ENCODE data around the gene LIPF.
"Not testable (repeated sequence)": the region's sequence is repeated elsewhere in the genome, so short reads cannot be mapped to it uniquely, and the experiment has no call there.

The LIPF gene

DNA sequence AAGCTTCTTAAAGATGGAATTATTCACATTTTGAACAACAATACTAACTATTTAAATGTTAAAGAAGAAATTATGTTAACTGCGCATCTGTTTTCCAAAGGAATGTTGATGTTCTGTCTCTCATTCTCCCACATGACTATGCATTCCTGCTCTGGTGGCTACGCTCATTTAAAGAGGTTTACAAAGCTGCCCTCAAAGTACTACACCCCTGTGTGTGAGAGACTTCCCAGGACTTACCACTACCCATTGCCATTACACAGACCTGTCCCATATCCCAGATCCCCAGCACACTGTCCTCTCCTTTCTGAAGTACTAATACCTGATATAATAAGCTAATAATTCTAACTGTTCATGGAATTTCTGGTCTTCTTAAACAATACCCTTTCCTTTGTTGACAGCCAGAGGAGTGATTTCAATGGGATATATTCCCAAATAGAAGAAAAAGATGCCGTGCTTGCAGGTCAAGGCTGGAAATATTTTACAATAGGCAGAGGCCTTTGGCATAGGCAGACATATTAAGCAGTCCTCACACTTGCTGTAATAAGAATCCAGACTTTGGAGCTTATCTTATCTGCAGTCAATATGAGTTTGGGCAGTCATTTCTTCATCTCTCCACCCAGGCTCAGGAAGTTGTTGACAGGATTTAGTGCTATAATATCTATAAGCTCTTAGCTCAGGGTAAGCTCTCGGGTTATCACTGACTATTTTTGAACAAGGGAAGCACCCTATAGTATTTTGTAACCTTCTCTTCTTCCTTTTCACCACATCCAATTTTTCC, 12.2 kb downstream of the LIPF start:
- DNase-seq (ENCODE audit: low spot score), result no peak

DNA sequence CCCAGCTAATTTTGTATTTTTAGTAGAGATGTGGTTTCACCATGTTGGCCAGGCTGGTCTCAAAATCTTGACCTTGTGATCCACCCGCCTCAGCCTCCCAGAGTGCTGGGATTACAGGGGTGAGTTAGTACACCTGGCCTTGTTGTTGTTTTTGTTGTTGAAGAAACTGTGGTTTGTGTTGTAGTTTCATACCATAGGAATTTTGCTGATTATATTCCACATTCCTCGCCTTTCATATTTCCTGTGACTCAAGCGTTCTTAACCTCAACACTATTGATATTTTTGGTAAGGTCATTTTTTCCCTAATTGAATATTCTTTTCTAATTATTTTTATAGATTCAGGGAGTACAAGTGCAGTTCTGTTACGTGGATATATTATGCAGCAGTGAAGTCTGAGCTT, 16.7 kb downstream of the LIPF start:
- DNase-seq (ENCODE audit: low spot score), result no peak

DNA sequence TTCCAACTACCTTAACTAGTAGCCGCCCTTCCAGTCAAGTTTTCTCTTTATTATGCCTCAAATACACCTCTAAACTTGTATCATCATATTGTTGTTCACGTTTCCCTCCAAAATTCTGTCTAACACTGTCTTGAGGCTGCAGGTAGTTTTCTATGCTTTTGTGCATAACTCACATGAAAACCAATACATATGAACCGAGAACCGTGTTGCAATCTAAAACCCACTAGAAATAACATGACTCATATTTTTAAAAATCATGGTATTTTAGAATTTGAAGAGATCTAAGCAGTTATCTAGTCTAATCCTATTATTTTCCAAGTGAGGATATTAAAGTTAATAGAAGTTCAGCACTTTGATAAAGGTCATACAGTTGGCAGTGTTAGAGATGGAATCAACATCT, 18.2 kb downstream of the LIPF start:
- no peak for DNase-seq (ENCODE audit: low spot score)

DNA sequence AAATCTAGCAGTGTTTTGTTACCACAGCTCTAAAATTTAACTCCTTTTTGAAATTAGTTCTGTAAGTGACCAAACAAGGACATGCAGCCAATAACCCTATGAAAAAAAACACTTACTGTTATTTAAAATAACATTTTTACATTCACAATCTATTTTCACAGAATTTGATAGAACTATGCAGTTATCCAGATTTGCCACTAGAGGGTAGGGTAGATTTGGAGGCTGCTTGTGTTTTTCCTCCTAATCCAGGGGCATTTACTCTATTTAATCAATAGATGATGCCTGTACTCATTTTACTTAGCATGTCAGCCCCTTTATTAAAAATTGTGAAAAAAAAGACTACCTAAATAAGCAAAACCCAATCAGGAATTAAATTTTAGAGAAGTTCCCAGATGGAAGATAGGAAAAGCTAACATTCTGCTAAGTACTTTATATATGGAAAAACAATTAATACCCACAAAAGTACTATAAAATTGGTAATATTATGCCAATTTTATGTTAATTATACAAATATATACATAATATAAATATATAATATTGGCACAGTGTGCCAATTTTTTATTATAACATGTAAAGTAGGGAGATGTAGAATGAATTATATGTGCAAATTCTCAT, 23.7 kb downstream of the LIPF start:
- DNase-seq (ENCODE audit: low spot score), result no peak

DNA sequence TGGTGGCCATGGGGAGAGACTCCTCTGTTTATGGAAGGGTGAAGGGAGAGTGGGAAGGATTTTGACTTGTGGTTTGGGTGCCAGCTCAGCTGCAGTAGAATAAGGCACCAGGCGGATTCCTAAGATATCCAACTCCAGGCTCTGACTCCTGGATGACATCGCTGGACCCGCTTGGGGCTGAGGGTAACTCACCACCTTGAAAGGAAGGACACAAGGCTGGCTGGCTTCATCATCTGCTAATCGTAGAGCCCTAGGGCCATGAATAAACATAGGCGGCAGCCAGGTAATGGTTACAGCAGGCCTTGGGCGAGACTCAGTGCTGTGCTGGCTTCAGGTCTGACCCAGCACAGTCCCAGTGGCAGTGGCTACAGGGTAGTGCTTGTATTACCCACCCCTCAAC, 25.1 kb downstream of the LIPF start:
- no peak for DNase-seq (ENCODE audit: low spot score)

DNA sequence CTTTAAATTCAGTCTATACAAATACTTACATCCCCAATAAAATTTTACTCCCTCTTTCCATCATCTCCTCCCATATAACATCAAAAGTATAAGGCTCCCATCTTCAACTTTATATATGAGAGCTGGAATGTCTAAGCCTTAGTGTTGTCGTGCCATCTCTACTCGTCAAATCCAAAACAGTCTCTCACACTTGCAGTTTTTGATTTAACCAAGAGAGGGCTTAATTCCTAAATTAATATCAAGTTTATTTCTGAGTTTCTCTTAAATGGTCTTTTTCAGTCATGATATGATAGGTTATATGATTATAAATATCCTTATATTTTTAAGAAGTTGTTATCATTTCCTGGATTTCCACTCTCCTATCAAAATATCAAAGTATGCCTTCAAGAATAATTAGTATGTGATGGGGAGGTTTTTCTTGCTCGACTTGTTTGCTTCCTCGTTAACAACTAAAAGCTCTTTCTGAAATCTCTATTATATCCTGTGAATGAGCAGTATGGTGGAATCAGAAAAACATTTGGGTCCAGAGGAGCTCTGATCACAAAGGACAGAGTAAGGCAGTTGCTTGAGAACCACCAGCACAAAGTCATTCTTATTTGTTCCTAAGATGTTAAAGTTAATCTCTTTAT, 29.3 kb downstream of the LIPF start:
- DNase-seq (ENCODE audit: low spot score), result no peak

DNA sequence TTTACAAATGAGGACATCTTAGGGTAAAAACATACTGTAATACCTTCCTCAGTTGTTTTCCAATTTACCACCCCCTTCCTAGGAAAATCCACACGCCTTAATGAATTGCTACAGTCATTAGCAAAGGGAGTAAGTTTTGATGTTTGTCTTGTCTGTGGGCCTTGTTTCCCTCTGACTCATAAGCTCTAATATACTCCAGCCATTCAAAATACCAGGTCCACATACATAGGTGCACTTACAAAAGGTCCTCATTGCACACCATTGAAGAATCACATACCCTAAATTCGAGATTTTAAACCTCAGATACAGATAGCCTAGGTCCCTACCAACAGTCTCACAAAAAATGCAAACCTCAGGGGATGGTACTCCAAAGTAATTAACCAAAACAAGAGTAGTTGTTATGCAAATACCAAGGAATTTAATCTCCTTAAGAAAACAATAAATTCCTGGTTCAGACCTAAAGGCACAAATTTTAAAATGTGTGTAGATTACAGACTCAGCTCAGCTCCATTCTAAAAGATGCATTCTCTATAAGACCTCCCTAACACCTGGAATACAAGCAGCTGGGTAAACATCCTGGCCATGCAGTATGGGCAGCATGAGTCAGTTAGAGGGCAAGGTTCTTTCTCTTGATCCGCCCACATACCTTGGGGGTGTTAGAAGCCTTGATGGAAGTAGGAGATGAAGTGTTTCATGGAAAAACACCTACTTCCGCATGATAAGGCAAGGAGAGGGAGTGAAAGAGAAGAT, 38.8 kb downstream of the LIPF start:
- no peak for DNase-seq (ENCODE audit: low spot score)

DNA sequence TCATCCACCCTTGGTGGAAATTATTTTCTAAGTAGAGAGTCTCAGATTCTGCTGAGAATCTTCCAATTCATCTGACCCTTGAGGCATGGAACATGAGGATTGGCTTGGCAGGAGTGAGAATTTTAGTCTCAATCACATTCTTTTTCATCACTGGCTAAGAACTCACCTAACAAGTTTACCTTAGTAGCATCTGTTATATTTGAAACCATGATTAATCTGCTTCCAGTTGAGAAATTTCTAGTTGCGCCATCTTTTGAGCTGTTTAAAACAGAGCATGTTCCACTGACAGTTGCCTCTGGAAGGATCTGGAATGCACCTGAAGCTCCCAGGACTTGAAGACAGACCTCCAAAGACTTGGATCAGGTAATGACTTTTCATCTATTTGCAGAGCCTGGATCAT, 41.7 kb downstream of the LIPF start, which contains the start of gene LIPK:
TSS of gene LIPK (plus strand) at position 292 of the 400 bp plus-strand sequence. CDS start 18,295 bp downstream, outside the sequence.
- DNase-seq (ENCODE audit: low spot score), result no peak

DNA sequence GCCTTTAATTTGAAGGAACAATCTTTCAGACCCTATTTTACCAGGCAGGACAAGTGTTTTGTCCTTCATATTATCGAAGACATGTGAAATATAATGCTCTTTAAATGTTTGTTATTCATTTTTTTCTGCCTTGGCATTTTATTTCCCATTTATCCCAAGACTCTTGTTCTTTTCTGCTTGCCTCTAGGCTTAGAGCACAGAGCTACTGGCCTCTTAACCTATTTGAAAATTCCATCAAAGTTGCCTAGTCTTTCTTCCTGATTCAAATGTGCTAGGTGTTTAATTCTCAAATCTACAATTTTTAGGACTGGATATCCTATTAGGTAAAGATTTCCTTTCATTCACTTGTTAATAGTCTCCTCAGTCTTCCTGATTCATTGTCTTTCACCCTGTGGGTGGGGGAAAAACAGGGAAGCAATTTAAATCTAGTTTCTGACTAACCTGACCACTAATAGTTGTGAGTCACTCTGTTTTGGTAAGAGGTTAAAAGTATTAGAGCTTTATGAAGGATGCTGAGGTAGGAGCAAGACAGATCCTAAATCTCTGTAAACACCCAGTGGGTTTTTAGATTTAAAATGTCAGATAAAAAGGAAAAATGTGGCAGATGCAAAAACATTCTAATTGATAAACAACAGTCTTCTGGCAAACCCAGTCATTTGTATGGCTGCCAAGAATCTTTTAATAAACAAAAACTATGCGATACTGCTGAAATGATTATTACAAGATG, 43.4 kb downstream of the LIPF start:
- DNase-seq (ENCODE audit: low spot score), result no peak

DNA sequence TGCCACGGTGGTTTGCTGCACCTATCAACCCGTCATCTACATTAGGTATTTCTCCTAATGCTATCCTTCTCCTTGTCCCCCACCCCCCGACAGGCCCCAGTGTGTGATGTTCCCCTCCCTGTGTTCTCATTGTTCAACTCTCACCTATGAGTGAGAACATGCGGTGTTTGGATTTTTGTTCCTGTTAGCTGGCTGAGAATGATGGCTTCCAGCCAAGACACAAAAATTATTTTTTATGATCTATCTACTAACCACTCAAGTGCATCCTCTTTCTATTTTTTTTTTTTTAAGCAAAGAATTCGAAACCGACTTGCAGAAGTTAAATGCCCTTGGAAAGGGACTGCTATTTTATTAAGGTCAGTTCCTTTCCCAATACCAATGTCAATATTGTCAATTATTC, 45.1 kb downstream of the LIPF start:
- not testable (repeated sequence) for DNase-seq (ENCODE audit: low spot score)

DNA sequence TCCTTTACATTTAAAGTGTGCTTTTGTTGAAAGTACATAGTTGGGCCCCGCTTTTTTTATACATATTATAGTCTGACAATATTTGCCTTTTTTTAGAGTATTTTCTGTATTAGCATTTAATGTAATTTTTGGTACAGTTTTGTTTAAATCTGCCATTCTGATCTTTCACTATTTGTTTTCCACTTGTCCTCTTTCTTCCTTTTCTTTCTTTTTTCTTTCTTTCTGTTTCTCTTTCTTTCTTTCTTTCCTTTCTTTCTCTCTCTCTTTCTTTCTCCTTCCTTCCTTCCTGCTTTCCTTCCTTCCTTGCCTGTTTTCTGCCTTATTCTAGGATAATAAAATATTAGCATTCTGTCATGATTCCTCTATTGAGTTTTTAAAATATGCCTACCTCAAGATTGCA, 51.3 kb downstream of the LIPF start:
- no peak for DNase-seq (ENCODE audit: low spot score)

DNA sequence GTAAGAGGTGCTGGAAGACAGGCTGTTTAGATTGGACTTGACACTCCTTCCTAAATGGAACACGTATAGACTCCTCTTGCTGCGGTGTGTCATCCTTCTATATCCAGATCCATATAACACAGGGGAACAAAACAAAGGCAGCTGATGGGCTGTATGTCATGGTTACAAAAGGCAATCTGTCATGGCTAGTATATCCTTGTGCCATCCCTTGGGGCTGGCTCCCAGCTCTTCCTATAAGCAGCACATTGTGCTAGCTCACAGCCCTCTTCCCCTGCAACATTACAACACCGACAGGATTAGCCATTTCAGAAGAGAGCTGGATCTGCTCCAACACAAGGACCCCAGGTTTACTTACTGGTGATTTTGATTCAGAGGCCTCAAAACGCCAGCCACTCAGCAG, 57.1 kb downstream of the LIPF start:
- no peak for DNase-seq (ENCODE audit: low spot score)

DNA sequence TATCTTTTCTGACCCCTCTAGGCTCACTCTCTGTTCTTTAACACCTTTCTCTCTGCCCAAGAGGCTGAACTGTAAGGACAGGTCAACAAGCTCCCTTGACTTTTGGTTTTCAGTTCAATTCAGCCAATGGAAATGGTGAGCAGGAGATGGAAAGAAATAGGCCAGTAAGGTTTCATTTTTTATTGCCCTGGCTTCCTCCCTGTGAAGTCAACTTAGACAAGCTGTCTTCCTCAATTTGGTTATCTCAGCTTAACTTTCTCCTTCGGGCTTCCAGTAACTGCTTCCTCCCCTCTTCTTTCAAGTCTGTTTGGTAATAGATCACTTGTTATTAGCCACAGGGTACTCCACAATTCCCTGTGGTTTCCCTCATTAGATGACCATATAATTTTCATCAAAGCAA, 61.6 kb downstream of the LIPF start:
- DNase-seq (ENCODE audit: low spot score), result no peak

DNA sequence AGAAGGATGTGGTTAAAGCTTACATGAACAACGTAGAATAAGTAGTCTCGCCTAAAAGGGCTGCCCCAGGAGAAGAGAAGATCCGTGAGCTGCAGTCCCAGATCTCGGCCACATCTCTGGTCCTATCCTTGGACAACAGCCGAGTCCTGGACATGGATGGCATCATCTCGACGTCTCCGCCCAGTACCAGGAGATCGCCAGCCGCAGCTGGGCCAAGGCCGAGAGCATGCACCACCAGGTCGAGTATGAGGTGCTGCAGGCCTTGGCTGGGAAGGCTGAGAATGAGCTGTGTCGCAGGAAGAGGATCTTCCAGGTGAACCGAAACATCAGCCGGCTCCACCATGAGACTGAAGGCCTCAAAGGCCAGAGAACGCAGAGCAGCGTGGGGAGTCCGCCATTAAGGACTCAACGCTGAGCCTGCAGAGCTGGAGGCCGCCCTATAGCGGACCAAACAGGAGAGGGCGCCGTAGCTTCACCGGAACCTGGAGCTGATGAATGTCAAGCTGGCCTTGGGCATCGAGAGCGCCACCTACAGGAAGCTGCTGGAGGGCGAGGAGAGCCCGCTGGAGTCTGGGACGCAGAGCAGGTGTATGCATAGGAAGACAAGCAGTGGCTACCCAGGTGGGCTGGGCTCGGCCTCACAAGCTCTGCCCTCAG, 64.0 kb downstream of the LIPF start:
- peak; percentile 84 for DNase-seq (ENCODE audit: low spot score)
